ENCODE results near the gene VIL1.

VIL1 gene

GRCh38 chr2:218406949-218407618 lies 11.8 kb upstream of the VIL1 start:
- no peak for DNase-seq

DNA sequence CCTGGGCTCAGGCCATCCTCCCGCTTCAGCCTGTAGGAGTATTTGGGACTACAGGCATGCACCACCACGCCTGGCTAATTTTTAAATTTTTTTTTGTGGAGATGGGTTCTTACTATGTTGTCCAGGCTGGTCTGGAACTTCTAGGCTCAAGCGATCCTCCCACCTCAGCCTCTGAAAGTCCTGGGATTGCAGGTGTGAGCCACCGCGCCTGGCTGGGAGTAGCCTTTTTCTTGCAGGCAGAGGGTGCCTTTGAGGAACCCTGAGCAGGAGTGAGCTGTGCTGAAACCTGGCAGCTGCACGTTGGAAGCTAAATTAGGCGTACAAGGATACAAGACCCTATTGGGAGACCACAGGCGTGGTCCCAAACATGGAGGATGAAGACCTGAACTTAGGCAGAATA lies 11.2 kb upstream of the VIL1 start:
- DNase-seq, result no peak

- DNase-seq, result no peak
Observed at GRCh38 chr2:218418321-218418716, 604 bp upstream of the VIL1 start.

GRCh38 chr2:218419630-218420216 lies 800 bp downstream of the VIL1 start:
- no peak for DNase-seq

- no peak for DNase-seq
Observed at GRCh38 chr2:218421027-218421426, 2.1 kb downstream of the VIL1 start.

DNA sequence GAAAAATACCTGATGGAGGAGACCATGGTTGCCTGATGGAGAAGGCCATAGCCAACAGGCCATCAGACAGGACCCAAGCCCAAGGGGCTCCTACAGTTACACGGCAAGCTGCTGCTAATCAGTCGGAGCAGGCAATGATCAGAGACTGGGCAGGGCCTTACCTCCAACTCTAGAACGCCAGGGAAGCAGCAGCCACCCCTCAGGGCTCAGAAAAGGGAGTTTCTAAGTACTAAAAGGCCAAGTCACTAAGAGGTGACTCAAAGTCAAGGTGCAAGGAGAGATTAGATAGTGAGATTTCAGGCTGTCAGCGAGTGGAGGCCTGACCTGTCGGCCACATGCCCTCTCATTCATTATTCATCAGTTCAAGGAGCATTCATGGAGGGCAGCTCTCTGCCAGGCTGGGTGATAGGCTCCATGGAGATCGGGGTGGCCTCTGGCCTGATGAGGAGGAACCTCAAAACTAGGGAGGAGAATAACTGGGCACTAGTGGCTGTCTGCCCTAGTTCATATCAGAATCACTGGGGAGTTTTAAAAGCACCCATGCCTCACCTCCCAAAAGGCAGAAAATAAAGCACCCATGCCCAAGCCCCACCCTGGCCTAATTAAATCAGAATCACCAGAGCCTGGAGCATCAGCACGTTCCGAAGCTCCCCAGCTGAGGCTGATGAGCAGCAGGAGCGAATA lies 3.6 kb downstream of the VIL1 start:
- no peak for DNase-seq

GRCh38 chr2:218423584-218423983 lies 4.7 kb downstream of the VIL1 start:
- no peak for DNase-seq

DNA sequence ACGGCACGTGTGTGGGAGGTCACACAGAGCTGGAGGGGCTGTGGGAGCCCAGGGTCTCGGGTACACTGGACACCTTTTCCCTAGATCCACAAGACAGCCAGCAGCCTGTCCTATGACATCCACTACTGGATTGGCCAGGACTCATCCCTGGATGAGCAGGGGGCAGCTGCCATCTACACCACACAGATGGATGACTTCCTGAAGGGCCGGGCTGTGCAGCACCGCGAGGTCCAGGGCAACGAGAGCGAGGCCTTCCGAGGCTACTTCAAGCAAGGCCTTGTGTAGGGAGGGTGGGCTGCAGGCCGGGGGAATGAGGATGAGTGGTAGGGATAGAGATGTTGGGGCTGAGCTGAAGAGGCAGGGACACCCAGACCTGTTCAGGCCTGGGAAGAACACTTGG lies 6.6 kb downstream of the VIL1 start:
- DNase-seq, result no peak

- no peak for DNase-seq
Observed at GRCh38 chr2:218427741-218428140, 8.8 kb downstream of the VIL1 start.

GRCh38 chr2:218428846-218429558 lies 10.1 kb downstream of the VIL1 start:
- DNase-seq, result no peak

DNA sequence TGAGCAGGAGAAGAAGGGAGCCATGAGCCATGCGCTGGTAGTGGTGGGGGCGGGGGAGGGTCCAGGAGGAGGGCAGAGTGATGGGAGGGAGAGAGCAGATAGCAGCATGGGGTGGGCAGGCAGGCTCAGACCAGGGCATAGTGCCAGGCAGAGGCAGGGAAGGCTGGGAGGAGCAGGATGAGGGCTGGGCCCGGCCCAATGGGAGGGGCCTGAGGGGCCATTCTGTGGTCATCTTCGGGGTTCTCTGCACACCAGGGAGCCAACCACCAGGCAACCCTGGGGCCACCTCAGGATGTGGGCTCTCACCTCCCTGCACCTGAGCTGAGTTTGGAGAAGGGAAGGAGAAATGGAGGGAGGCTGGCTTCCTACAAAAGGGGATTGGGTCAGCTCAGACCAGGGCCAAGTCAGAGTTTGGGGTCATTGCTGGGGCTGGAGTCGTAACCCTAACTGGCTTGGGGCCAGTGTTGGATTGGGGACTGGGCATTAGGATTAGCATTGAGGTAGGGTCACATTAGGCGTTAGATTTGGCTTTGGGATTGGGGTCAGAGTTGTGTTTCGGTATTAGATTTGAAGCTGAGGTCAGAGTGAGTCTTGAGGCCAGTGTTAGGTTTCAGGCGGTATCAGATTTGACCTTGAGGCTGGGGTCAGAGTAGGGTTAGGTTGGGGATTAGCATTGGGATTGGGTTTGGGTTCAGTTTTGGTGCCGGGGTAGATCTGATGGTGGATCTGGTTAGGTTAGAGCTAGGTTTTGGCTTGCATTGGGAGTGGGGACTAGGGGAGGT lies 11.2 kb downstream of the VIL1 start:
- DNase-seq, result no peak

GRCh38 chr2:218430721-218431120 lies 11.8 kb downstream of the VIL1 start:
- no peak for DNase-seq

DNA sequence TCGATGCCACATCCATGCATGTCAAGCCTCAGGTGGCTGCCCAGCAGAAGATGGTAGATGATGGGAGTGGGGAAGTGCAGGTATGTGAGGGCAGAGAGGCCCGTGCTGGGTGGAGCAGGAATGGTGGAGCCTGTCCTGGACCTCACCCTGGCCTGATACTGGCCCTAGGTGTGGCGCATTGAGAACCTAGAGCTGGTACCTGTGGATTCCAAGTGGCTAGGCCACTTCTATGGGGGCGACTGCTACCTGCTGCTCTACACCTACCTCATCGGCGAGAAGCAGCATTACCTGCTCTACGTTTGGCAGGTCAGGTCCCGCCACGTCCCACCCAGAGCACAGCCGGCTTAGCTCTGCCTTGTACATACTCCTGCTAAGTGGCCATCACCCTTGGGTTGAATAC lies 13.0 kb downstream of the VIL1 start:
- DNase-seq, result no peak

DNA sequence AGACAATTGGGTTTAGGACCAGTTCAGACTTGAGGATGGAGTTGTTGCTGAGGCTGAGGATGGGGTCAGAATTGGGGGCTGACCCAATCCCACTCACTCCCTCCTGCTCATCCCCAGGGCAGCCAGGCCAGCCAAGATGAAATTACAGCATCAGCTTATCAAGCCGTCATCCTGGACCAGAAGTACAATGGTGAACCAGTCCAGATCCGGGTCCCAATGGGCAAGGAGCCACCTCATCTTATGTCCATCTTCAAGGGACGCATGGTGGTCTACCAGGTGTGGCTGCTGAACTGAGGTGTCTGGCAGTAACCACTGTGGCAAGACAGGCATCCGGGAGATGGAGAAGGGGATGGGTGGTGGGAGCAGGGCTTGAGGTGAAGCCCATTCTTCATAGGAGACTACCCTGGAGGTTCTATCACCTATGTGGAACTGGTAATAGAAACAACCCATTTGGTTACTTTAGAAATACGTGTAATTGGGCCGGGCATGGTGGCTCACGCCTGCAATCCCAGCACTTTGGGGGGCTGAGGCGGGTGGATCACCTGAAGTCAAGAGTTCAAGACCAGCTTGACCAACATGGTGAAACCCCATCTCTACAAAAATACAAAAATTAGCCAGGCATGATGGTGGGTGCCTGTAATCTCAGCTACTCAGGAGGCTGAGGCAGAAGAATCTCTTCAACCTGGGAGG lies 13.9 kb downstream of the VIL1 start:
- no peak for DNase-seq

- DNase-seq, result no peak
Observed at GRCh38 chr2:218434456-218434855, 15.5 kb downstream of the VIL1 start.

DNA sequence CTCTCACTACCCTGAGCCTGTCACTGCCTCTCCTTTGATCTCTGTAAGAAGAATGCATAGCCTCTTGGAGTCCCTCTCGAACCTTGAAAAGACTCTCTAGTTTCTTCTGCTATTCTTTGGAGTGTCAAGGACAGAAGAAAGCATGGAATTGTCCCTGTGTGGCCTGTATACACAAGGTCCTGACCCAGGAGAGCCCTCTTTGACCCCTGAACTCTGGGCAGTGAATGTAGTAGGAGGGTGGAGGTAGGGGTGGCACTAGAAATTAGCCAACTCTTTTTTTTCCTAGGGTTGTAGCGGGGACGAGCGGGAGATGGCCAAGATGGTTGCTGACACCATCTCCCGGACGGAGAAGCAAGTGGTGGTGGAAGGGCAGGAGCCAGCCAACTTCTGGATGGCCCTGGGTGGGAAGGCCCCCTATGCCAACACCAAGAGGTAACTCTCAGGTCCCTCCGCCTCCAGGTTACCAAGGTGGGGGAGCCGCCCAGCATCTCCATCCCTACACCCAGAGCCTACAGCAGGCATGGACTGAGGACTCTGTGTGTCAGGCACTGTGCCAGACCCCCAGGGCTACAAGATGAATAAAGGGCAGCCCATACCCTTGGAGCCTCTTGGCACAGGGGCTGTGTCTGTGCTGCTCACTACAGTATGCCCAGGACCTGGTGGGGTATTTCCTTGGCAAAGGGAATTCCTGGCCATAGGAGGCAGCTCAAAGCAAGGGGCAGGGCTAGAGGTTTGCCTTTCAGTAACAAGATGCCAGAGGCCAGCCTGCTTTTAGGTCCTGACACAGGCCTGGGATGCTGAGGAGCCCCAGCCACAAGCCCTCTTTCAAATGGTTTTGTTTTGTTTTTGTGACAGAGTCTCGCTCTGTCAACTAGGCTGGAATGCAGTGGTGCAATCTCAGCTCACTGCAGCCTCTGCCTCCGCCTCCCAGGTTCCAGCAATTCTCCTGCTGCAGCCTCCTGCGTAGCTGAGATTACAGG lies 16.4 kb downstream of the VIL1 start:
- no peak for DNase-seq

DNA sequence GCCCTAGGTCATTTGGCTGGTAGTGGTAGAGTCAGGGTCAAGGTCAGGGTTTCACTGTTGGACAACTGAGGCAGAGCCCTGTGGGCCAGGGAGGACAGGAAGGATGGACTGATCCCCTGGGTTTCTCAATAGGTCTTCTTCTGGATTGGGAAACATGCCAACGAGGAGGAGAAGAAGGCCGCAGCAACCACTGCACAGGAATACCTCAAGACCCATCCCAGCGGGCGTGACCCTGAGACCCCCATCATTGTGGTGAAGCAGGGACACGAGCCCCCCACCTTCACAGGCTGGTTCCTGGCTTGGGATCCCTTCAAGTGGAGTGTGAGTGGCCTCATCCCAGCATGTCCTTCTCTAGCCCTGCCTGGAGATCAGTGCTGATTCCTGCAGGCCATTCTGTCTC lies 18.1 kb downstream of the VIL1 start:
- no peak for DNase-seq

DNA sequence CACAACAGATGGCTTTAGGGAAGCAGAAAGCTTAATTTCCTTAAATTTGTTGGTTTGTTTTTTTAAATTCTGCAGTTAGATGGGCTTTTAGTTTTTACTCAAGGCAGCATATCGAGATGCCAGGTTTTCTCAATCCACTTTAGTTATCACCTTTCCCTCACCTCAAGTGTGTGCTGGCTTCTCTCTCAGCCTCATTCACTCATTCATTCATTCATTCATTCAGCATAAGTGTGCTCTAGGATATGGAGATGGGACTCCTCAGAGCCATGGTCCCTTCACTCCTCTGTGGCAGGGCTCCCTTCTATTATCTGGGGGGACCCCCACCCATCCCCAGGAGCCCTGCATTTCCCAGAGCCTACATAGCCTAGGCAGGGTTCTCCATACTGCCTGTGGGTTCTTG lies 19.0 kb downstream of the VIL1 start:
- no peak for DNase-seq

GRCh38 chr2:218438596-218438995 lies 19.7 kb downstream of the VIL1 start:
- DNase-seq, result no peak

DNA sequence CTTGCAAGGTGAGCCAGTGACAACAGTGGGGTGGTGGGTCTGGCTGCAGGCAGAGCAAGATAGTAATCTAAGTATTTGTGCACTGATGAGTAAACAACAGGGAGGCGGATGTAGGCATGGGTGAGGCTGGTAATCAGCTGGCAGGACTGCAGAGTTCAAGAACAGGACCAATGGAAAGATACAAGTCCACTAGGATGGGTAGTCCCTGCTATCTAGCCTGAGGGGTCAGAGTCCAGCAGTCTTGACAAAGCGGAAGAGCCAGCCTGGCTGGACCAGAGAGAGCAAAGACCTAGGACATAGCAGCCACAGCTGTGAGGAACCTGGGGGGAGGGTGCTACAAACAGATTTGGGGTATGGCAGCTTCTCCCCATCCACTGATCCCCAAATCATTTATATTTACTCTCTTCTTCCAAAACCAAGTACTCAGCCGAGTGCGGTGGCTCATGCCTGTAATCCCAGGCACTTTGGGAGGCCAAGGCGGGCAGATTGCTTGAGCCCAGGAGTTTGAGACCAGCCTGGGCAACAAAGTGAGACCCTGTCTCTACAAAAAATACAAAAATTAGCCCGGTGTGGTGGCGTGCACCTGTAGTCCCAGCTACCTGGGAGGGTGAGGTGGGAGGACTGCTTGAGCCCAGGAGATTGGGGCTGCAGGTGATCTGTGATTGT lies 25.9 kb downstream of the VIL1 start:
- DNase-seq, result no peak

- DNase-seq, result no peak
Observed at GRCh38 chr2:218445602-218446001, 26.7 kb downstream of the VIL1 start.
